Lung (tissue), 12 donors: ENCODE data around the gene IFT81. TPM values are rescaled to one million over a fixed set of nuclear protein-coding genes. Genes with fewer than 3 reads are reported as not detected.

Experiments
- ATAC-seq: fragments of 200-7000 bp; cut with Tn5 transposase; one replicate; pipeline ENCODE4 v1.9.1; 2020; ENCODE audit warnings: moderate number of reproducible peaks; ENCODE audit not compliant: insufficient read depth, low FRiP score
- DNase-seq, 3 donors: peaks; one replicate each; pipeline ENCODE4 v3.0.0-alpha.2; 2013 to 2017
- H3K27ac ChIP-seq, 2 donors: one replicate each; pipeline ENCODE4 v1.5.1; 2013; ENCODE audit warnings: mild to moderate bottlenecking in 2 of 2, moderate library complexity in 2 of 2, control low read depth in 1 of 2, inconsistent platforms in 1 of 2, low read depth in 1 of 2, low read length in 1 of 2
- H3K27me3 ChIP-seq, 3 donors: one replicate each; pipeline ENCODE4 v1.5.1; 2013; ENCODE audit warnings: low read length in 2 of 3; ENCODE audit not compliant: control insufficient read depth in 3 of 3, insufficient read depth in 3 of 3
- H3K36me3 ChIP-seq, 4 donors: one replicate each; pipeline ENCODE4 v1.5.1; 2013; ENCODE audit warnings: low read length in 4 of 4, mild to moderate bottlenecking in 1 of 4, moderate library complexity in 1 of 4; ENCODE audit not compliant: control insufficient read depth in 4 of 4, insufficient read depth in 4 of 4
- H3K4me1 ChIP-seq, 5 donors: one replicate each; pipeline ENCODE4 v1.5.1; 2013; ENCODE audit warnings: low read length in 5 of 5, mild to moderate bottlenecking in 2 of 5, moderate library complexity in 1 of 5; ENCODE audit not compliant: control insufficient read depth in 5 of 5, insufficient read depth in 5 of 5
- H3K4me3 ChIP-seq: one replicate; pipeline ENCODE4 v1.5.1; 2013; ENCODE audit warnings: mild to moderate bottlenecking, control low read depth, moderate library complexity
- H3K9ac ChIP-seq, 2 donors: one replicate each; pipeline ENCODE4 v1.5.1; 2013; ENCODE audit warnings: low read length in 2 of 2, control low read depth in 1 of 2; ENCODE audit not compliant: insufficient read depth in 1 of 2
- H3K9me3 ChIP-seq, 4 donors: one replicate each; pipeline ENCODE4 v1.5.1; 2013; ENCODE audit warnings: low read length in 3 of 4, mild to moderate bottlenecking in 1 of 4, moderate library complexity in 1 of 4; ENCODE audit not compliant: control insufficient read depth in 4 of 4, insufficient read depth in 3 of 4
- CTCF ChIP-seq: IDR thresholded peaks from 2 replicates; pipeline ENCODE4 v1.5.1; 2012; ENCODE audit warnings: mild to moderate bottlenecking; ENCODE audit errors: control extremely low read depth, extremely low read depth
- WGBS, 2 donors: extraction: QIAGEN DNeasy Blood & Tissue Kit; methylation state at CpG; one replicate each; pipeline ENCODE4 v1.1.7; 2013; 5-methylcytosine and 5-hydroxymethylcytosine counted together
- polyA plus RNA-seq, 2 donors: library from polyadenylated mRNA; stranded (reverse); fragments of 200-250 nt; gene quantifications; one replicate each; pipeline ENCODE4 v1.2.1, GENCODE V29; 2013
- total RNA-seq, 2 donors: library from RNA; depleted of rRNA in 1 of 2; stranded (reverse); fragments of >200 nt in 1 of 2; gene quantifications; one replicate each; pipeline ENCODE4 v1.2.1, GENCODE V29; 2014 to 2021
- donor health status: control.
- donor health status: control.
- donor health status: Bipolar disorder and iron deficiency.
- donor health status: healthy.
- donor health status: DM: yes; HTN: yes; CAD: no.

Gene IFT81
- total and polyA plus RNA-seq, 4 donors, result 5.4 to 43.1 (median 10.8) TPM

GRCh38 chr12:110126557-110126956 lies 2.4 kb downstream of the IFT81 start:
- Histone ChIP-seq H3K36me3 (peaks cover 0 to 12% (median 2%) of the 10 kb centered on the region in 4 donors), H3K27me3 (no peaks in the 10 kb centered on the region), H3K9me3 (no peaks in the 10 kb centered on the region), H3K9ac (peak overlapping the region in 1 of 2 donors; percentile 9), H3K27ac (no peak overlapping the region), H3K4me3 (no peak overlapping the region), H3K4me1 (peaks cover 0 to 17% (median 4%) of the 10 kb centered on the region in 5 donors)
- DNase-seq (no peak), ATAC-seq (no peak)
- no peak for TF ChIP-seq CTCF
- 85 to 91% methylated on average over 3 of the region's 3 CpGs for WGBS, 2 donors

DNA sequence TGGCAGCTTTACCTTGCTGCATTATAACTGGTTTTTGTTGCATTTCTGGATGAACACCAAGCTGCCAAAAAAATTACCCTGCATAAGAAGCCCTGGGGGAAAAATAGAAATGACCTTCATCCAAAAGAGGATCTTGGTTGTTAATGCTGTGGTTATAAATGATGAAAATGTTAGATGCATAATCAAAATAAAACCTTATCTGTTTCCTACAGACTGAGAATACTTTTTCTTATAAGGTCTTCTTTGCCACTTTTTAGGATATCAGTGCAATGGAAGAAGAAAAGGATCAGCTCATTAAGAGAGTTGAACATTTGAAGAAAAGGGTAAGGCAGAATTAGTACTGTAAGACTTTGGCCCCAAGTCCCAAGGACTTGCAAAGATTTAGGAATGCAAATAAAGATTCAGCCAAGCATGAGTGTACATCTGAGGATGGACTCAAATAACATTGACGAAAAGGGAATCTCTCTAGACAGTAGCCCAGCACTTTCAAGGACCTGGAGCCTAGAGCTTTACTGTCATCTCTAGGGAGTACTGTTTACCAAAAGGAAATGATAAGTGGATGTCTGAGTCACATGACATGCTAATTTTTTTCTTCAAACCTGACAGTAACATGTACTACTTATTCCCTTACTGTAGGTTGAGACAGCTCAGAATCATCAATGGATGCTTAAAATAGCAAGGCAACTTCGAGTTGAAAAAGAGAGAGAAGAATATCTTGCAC lies 10.7 kb downstream of the IFT81 start:
- no peak overlapping the region for H3K4me3 ChIP-seq
- no peaks in the 10 kb centered on the region for H3K9me3 ChIP-seq
- TF ChIP-seq CTCF, result no peak
- 44 to 47% methylated on average over 2 of the region's 2 CpGs for WGBS, 2 donors
- H3K27me3 ChIP-seq, result no peaks in the 10 kb centered on the region
- H3K27ac ChIP-seq, result no peak overlapping the region
- no peak for DNase-seq
- no peak for ATAC-seq
- no peak overlapping the region for H3K9ac ChIP-seq
- H3K36me3 ChIP-seq, result peaks cover 6 to 30% (median 12%) of the 10 kb centered on the region in 4 donors
- H3K4me1 ChIP-seq, result no peaks in the 10 kb centered on the region

- TF ChIP-seq CTCF, result no peak
- no peaks in the 10 kb centered on the region for H3K4me1 ChIP-seq
- H3K27me3 ChIP-seq, result no peaks in the 10 kb centered on the region
- H3K27ac ChIP-seq, result no peak overlapping the region
- H3K36me3 ChIP-seq, result peaks cover 6 to 32% (median 12%) of the 10 kb centered on the region in 4 donors
- no peak overlapping the region for H3K4me3 ChIP-seq
- H3K9me3 ChIP-seq, result no peaks in the 10 kb centered on the region
- DNase-seq, result no peak
- 89 to 99% methylated on average over 2 of the region's 2 CpGs for WGBS, 2 donors
- no peak for ATAC-seq
- no peak overlapping the region for H3K9ac ChIP-seq
Observed at GRCh38 chr12:110135806-110136205, 11.6 kb downstream of the IFT81 start.

GRCh38 chr12:110137786-110138185 lies 13.6 kb downstream of the IFT81 start:
- no peak overlapping the region for H3K27ac ChIP-seq
- no peaks in the 10 kb centered on the region for H3K9me3 ChIP-seq
- H3K9ac ChIP-seq, result no peak overlapping the region
- DNase-seq (no peak), ATAC-seq (no peak)
- H3K36me3 ChIP-seq, result peaks cover 5 to 32% (median 10%) of the 10 kb centered on the region in 4 donors
- H3K4me1 ChIP-seq, result peaks cover 0 to 4% (median 0%) of the 10 kb centered on the region in 5 donors
- no peak overlapping the region for H3K4me3 ChIP-seq
- H3K27me3 ChIP-seq, result no peaks in the 10 kb centered on the region
- no peak for TF ChIP-seq CTCF
- 90 to 99% methylated on average over 3 of the region's 3 CpGs for WGBS, 2 donors
